DMS53 treated with DMSO at 0.1 percent for 48 hours (cell line): ENCODE measurements around the gene MECP2.
"Not testable (repeated sequence)": the region's sequence is repeated elsewhere in the genome, so short reads cannot be mapped to it uniquely, and the experiment has no call there.

Source experiments
- DNase-seq: peaks from one replicate; lab custom pipeline; 2025; ENCODE audit not compliant: unreplicated experiment; lab: John Stamatoyannopoulos, UW

MECP2 gene

GRCh38 chrX:154097589-154098541, at the start of gene MECP2:
Gene MECP2, minus strand, starts transcription at chrX:154097717.
- peak; percentile 77 for DNase-seq

DNA sequence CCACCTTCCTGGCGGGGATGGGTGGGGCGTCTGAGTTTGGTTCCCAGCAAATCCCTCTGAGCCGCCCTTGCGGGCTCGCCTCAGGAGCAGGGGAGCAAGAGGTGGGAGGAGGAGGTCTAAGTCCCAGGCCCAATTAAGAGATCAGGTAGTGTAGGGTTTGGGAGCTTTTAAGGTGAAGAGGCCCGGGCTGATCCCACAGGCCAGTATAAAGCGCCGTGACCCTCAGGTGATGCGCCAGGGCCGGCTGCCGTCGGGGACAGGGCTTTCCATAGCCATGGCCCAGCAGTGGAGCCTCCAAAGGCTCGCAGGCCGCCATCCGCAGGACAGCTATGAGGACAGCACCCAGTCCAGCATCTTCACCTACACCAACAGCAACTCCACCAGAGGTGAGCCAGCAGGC, 46.5 kb upstream of the MECP2 start, which contains the start of gene OPN1LW:
OPN1LW (plus strand) TSS at position 234 of the 400 bp plus-strand sequence; CDS start at position 275, 41 bp downstream.
- not testable (repeated sequence) for DNase-seq

- no peak for DNase-seq
These were observed 45.6 kb upstream of the MECP2 start for GRCh38 chrX:154142950-154143745.

GRCh38 chrX:154142386-154142785, 44.9 kb upstream of the MECP2 start:
- DNase-seq = no peak

DNA sequence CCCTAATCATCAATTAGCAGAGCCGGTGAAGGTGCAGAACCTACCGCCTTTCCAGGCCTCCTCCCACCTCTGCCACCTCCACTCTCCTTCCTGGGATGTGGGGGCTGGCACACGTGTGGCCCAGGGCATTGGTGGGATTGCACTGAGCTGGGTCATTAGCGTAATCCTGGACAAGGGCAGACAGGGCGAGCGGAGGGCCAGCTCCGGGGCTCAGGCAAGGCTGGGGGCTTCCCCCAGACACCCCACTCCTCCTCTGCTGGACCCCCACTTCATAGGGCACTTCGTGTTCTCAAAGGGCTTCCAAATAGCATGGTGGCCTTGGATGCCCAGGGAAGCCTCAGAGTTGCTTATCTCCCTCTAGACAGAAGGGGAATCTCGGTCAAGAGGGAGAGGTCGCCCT, 43.2 kb upstream of the MECP2 start:
- no peak for DNase-seq

- no peak for DNase-seq
These were observed 42.7 kb upstream of the MECP2 start for GRCh38 chrX:154140206-154140605.

- no peak for DNase-seq
These were observed 41.3 kb upstream of the MECP2 start for GRCh38 chrX:154138857-154139256.

GRCh38 chrX:154136627-154137161, 39.2 kb upstream of the MECP2 start:
- peak; percentile 1 for DNase-seq

- no peak for DNase-seq
These were observed 38.1 kb upstream of the MECP2 start for GRCh38 chrX:154135458-154136229.

- DNase-seq = no peak
These were observed 34.8 kb upstream of the MECP2 start for GRCh38 chrX:154132366-154132765.

GRCh38 chrX:154131955-154132354, 34.4 kb upstream of the MECP2 start:
- no peak for DNase-seq

DNA sequence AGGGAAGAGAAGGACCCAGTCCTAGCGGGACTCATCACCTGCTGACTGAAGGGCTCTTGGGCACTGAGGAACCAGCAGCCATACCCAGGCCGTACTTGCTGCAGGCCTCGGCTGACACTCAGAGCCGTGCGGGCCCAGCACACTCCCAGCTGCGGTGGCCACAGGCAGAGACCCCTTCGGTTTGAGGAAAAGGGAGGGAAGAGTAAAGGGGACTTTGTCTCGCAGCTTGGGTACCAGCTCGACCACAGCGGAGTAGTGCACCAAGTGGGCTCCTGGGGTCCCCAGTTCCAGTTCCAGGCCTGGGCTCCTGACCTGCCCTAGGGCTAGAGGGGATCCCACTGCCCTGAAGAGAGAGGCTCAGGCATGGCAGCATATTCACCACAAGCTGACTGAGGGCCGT, 28.6 kb upstream of the MECP2 start:
- DNase-seq = no peak

DNA sequence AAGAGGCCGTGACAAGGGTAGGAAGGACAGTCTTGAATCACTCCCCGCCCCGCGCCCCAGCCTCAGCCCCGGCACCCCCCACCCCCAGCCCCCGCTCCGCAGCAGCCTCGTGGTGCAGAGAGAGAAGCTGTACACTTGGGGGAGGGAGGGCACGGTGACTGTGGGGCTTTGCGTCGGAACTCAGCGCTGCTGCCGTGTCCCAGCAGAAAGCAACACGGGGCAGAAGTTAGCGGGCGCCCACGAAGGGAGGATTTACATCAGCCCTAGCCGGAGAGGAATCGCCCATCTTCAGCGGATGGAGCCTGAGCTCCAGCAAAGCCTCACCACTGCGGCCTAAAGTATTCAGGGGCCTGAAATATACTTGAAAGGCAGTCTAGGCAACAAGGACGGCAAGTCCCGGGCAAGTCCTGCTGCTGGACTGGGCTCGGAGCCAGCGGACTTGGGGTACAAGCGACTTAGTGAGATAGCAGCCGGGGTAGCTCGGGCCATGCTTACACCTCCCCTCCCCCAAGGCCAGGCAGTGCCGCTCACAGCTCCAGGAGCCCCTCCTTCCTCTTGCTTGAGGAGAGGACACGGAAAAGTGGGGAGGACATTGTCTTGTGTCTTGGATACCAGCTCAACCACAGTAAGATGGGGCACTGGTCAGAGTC, 28.0 kb upstream of the MECP2 start:
- no peak for DNase-seq

DNA sequence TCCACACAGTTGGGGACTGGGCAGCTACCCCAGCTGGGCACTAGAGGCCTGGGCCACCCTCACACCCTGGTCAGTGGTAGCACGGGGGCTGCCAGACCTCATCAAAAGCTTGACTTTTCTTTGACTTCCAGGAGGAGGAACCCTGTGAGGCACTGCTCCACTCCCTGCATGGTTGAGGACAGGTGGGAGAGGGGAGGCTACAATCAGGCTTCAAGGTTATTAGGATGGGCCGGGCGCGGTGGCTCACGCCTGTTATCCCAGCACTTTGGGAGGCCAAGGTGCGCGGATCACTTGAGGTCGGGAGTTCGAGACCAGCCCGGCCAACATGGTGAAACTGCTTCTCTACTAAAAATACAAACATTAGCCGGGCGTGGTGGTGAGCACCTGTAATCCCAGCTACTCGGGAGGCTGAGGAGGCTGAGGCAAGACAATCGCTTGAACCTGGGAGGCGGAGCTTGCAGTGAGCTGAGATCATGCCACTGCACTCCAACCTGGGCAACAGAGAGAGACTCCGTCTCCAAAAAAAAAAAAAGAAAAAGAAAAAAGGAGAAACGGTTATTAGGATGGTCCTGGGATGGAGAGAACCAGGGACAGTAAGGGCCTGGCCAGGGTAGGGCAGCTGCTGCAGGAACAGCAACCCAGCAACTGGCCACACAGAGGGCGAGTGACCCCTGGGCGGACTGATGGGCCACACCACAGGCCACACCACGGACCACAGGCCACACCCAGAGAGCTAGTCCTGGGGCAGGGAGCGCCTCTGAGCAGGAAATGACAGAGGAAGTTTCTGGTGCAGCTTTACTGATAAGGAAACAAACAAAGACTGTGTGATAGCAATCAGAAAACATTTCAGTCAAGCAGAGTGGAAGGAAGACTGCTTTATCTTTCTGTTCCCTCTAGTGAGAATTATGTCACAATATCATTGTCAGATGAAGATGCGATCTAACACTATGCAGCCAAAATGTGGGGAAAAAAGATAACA, 26.0 kb upstream of the MECP2 start:
- DNase-seq = no peak

GRCh38 chrX:154121961-154122360, 24.4 kb upstream of the MECP2 start:
- DNase-seq = no peak

DNA sequence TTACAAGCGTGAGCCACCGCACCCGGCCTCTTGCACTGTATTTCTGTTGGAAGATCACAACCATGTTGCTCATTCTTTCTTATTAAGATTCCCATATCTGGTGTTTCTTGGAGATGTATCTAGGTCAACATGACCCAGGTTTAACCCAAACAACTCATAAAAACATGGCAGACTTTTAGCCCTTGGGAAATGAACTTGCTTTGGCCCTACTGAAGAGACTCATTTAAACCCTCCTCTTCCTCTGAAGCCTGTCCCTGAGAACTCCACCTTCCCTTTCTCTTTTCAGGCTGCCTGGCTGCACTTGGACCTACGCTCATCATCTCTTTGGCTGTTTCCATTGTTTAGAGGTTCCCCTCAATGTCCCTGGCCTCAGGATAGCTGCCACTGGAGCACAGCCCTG, 23.7 kb upstream of the MECP2 start:
- no peak for DNase-seq

- DNase-seq = no peak
These were observed 23.1 kb upstream of the MECP2 start for GRCh38 chrX:154120567-154120966.

GRCh38 chrX:154117566-154117965, 20.0 kb upstream of the MECP2 start:
- DNase-seq = no peak
